GM23248 (cell line): Measurements from ENCODE around the gene RSF1.

Experiments used
- EZH2 ChIP-seq: fragments of 200-600 bp; sonication (generic); IDR thresholded peaks from 2 replicates; pipeline ENCODE4 v1.6.1; 2018; ENCODE audit warnings: antibody characterized with exemption, mild to moderate bottlenecking; ENCODE audit not compliant: insufficient read depth, poor library complexity, severe bottlenecking
- EZH2phosphoT487 ChIP-seq: fragments of 200-600 bp; sonication (generic); IDR thresholded peaks from 2 replicates; pipeline ENCODE4 v1.6.1; 2018; ENCODE audit warnings: antibody characterized with exemption, moderate library complexity, mild to moderate bottlenecking, low read depth; ENCODE audit not compliant: insufficient read depth

DNA sequence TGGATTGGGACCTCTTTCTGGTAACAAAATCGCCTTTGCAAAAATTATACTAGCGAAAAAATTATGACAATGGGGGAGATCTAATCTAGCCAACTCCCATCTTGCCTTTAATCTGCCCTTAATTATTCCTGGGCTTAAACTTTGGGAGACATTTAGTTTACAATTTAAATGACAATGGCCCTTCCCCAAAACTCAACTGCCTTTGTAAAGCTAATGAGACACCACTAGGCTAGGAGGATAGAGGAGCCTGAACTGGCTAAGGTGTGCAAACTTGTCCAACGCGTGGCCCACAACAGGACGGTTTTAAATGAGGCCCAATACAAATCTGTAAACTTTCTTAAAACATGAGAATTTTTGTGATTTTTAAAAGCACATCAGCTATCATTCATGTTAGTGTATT, 67.3 kb downstream of the RSF1 start:
- TF ChIP-seq EZH2phosphoT487 (no peak), EZH2 (no peak)
